Suprapubic skin (tissue), 4 donors: ENCODE measurements around the gene GTSE1. TPM values are rescaled to one million over a fixed set of nuclear protein-coding genes. Genes with fewer than 3 reads are reported as not detected.

Source experiments
- DNase-seq, 2 donors: peaks; one replicate each; pipeline ENCODE4 v3.0.0-alpha.2; 2019; ENCODE audit warnings: low spot score in 2 of 2
- H3K27ac ChIP-seq: fragments of 200-600 bp; sonication (generic); one replicate; pipeline ENCODE4 v1.5.1; 2019
- H3K27me3 ChIP-seq: fragments of 200-600 bp; sonication (generic); one replicate; pipeline ENCODE4 v1.5.1; 2019
- H3K36me3 ChIP-seq: fragments of 200-600 bp; sonication (generic); one replicate; pipeline ENCODE4 v1.5.1; 2019
- H3K4me1 ChIP-seq: fragments of 200-600 bp; sonication (generic); one replicate; pipeline ENCODE4 v1.5.1; 2019
- H3K4me3 ChIP-seq: fragments of 200-600 bp; sonication (generic); one replicate; pipeline ENCODE4 v1.5.1; 2019; ENCODE audit warnings: mild to moderate bottlenecking
- H3K9me3 ChIP-seq: fragments of 200-600 bp; sonication (generic); one replicate; pipeline ENCODE4 v1.5.1; 2019
- EP300 ChIP-seq: sonication (generic); formaldehyde crosslinking; IDR thresholded peaks from one replicate; pipeline ENCODE4 v1.6.1; 2017; ENCODE audit warnings: antibody characterized with exemption
- POLR2A ChIP-seq, 2 donors: fragments of 450-650 bp; IDR thresholded peaks; one replicate each; pipeline ENCODE4 v1.6.1; 2017; ENCODE audit warnings: antibody characterized with exemption in 2 of 2, mild to moderate bottlenecking in 2 of 2, moderate library complexity in 2 of 2
- POLR2AphosphoS5 ChIP-seq, 3 donors: sonication (generic); formaldehyde crosslinking; IDR thresholded peaks; one replicate each; pipeline ENCODE4 v1.6.1; 2017; ENCODE audit warnings: antibody characterized with exemption in 3 of 3
- WGBS: methylation state at CpG from one replicate; pipeline ENCODE4 v1.1.5; 2018; 5-methylcytosine and 5-hydroxymethylcytosine counted together
- total RNA-seq, 4 donors: library from RNA; depleted of rRNA; stranded (reverse); fragments of >200 nt; gene quantifications; one replicate each; pipeline ENCODE4 v1.1.0, GENCODE V29; 2016
- TF ChIP-seq, protein P1 (sequence below), 2 donors: fragments of 200-600 bp in 1 of 2; fragments of 450-650 bp in 1 of 2; sonication (generic) in 1 of 2; IDR thresholded peaks; one replicate each; pipeline ENCODE4 v1.5.1; 2016 to 2019; ENCODE audit warnings: antibody characterized with exemption in 2 of 2, mild to moderate bottlenecking in 1 of 2, moderate library complexity in 1 of 2

Gene GTSE1
- total RNA-seq, 4 donors from 2014 or later: 0.76 to 2.2 (median 1.8) TPM

DNA sequence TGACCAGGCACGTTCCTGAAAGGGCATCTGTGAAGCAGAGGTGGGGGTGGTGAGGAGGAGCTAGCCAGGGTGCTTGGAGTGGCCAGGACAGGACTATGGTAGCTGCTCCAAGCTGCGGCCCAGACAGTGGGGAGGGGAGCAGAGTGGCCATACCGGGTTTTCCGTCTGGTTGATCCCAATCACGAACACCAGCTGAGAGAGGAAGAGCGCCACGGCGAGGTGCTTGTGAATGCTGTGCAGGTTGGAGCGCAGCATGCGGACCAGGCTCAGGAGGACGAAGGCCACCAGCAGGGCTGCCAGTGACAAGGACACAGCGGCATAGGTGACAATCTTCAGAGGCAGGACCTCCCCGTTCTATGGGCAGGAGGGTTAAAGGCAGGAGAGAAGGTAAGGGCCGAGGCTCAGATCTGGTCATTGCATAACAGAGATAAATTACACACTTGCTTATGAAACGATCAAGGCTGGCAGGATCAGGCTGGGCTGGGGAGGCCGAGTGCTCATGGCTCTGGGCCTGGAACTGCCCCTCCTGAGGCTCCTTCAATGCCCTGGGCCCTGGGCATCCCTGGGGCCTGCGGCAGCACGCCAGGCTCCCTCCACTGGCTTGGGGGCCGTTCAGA, 80.3 kb downstream of the GTSE1 start:
- no peak overlapping the region for H3K4me3 ChIP-seq
- peaks cover 21% of the 10 kb centered on the region for H3K4me1 ChIP-seq
- H3K36me3 ChIP-seq: peaks cover 24% of the 10 kb centered on the region

DNA sequence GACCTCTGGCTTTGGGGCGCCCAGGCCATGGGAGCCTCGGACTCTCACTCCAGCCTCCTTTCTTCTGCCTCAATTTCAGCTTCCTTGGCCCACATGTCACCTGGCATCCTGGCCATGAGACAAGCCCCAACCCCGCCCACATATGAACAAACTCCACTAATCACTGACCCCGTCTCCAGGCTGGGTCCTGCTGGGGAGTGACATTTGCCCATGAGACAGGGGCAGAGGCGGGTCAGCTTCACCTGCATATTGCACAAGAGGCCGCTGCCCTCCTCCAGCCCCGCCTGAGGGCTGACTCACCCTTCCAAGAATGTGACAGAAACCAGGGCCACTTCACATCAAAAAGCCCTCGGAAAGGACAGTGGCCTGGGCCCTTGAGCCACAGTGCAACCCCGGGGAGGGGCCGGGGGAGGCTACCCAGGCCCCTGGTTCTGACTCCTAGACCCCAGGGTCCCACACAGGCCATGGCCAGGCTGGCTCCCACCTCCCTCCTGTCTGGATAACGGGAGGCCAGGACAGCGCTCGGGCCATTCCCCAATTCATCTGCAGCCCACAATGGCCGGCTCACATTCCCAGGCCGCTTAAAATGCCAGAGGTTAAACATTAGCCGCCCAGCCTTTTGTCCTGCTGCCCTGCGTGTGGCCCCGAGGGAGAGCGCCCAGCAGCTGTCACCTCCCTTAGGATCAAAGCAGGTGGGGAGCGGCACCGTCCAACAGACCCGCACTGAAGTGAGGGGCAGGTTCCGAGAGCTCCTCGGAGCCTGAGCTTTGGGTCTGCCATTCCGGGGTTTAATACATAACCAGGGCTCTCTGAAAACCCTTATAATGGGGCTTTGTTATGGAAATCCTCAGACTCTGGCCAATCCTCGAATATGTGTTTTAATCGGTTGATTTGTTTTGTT, 81.1 kb downstream of the GTSE1 start:
- no peak for DNase-seq
- 79% methylated on average over 13 of the region's 27 CpGs for WGBS
- TF ChIP-seq, protein P1, sequence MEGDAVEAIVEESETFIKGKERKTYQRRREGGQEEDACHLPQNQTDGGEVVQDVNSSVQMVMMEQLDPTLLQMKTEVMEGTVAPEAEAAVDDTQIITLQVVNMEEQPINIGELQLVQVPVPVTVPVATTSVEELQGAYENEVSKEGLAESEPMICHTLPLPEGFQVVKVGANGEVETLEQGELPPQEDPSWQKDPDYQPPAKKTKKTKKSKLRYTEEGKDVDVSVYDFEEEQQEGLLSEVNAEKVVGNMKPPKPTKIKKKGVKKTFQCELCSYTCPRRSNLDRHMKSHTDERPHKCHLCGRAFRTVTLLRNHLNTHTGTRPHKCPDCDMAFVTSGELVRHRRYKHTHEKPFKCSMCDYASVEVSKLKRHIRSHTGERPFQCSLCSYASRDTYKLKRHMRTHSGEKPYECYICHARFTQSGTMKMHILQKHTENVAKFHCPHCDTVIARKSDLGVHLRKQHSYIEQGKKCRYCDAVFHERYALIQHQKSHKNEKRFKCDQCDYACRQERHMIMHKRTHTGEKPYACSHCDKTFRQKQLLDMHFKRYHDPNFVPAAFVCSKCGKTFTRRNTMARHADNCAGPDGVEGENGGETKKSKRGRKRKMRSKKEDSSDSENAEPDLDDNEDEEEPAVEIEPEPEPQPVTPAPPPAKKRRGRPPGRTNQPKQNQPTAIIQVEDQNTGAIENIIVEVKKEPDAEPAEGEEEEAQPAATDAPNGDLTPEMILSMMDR (IDR thresholded peaks at IDR 0.05): no peak
- TF ChIP-seq EP300 (no peak), POLR2AphosphoS5 (IDR thresholded peaks at IDR 0.05) (no peak), POLR2A (IDR thresholded peaks at IDR 0.05) (no peak)
- Histone ChIP-seq H3K36me3 (peaks cover 26% of the 10 kb centered on the region), H3K9me3 (no peaks in the 10 kb centered on the region), H3K27ac (no peak overlapping the region), H3K4me1 (peaks cover 21% of the 10 kb centered on the region), H3K4me3 (no peak overlapping the region), H3K27me3 (peaks cover 3% of the 10 kb centered on the region)

More for the DNA sequence above, 80.3 kb downstream of the GTSE1 start:
- no peaks in the 10 kb centered on the region for H3K9me3 ChIP-seq
- no peak for DNase-seq
- 95% methylated on average over 17 of the region's 19 CpGs for WGBS
- TF ChIP-seq POLR2A (IDR thresholded peaks at IDR 0.05): no peak
- TF ChIP-seq POLR2AphosphoS5 (IDR thresholded peaks at IDR 0.05): no peak
- TF ChIP-seq EP300: no peak
- TF ChIP-seq, protein P1 (IDR thresholded peaks at IDR 0.05): no peak
- H3K27me3 ChIP-seq: peaks cover 3% of the 10 kb centered on the region
- H3K27ac ChIP-seq: no peak overlapping the region

DNA sequence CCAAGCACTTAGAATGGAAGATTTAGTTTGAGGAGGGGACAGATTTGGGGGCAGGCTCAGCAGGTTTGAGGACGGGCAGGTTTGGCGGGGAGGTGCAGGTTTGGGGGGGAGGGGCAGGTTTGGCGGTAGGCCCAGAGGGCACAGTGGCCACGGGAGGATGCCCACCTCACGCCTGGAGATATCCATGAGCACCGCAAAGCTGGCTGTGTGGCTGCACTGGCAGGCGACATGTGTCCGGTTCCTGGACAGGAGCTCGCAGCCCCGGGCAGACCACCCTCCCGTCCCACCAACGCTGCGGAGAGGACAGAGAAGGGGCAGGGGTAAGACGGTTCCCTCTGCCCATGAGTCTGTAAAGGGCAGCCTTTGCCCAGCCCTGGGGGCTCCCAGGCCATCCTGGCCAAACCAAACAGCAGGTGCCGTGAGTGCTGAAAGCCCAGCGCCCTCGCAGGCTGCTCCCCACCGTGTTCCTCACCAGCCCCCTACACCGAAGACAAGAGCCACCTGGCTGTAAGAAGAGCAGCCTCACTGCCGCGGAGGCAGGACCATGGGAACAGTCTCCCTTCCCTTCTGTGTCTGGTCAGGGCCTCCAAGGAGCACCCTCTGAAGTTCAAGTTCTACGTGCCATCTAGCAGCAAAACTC, 81.9 kb downstream of the GTSE1 start:
- peaks cover 3% of the 10 kb centered on the region for H3K27me3 ChIP-seq
- H3K4me1 ChIP-seq: peaks cover 14% of the 10 kb centered on the region
- DNase-seq: no peak
- peaks cover 28% of the 10 kb centered on the region for H3K36me3 ChIP-seq
- no peaks in the 10 kb centered on the region for H3K9me3 ChIP-seq
- 88% methylated on average over 22 of the region's 22 CpGs for WGBS
- H3K27ac ChIP-seq: no peak overlapping the region
- TF ChIP-seq POLR2A (IDR thresholded peaks at IDR 0.05) (no peak), POLR2AphosphoS5 (IDR thresholded peaks at IDR 0.05) (no peak), EP300 (no peak)
- TF ChIP-seq, protein P1 (IDR thresholded peaks at IDR 0.05): no peak
- H3K4me3 ChIP-seq: no peak overlapping the region

DNA sequence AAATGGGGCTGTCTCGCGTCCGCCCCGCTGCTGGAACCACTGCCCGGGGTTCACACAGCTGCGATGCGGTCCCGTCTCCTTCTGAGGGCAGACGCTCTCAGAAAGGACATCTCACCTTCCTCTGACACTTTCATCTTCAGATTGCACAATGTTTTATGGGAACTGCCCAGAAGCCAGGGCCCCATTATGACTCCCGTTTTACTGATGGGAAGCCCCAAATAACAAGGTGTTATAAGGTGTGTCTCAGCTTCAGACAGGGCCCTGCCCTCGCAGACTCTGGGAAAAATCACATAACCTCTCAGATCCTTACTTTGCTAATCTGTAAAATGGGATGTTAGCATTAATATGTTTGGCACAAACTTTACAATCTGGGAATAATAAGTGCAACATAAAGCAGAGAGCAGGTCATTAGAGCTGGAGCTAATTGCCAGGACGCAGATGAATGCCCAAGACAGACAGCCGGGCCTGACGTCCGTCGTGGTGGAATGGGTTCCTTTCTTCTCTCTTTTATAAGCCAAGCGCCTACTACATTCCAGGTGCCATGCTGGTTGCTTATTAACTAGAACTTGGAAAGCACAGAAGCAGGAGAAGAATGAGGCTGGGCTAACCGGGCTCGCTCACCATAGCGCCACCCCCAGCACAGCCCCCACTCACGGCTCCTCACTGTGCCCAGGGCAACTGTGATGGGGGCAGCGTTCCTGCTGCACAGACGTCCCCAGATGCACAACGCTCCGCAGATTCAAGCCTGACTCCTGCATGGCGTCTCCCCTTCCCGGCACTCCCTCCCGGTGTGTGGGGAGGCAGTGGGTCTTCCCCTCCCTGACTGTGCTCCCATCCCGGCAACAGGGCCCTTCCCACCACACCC, 82.6 kb downstream of the GTSE1 start:
- H3K36me3 ChIP-seq: peaks cover 28% of the 10 kb centered on the region
- no peak for TF ChIP-seq POLR2AphosphoS5 (IDR thresholded peaks at IDR 0.05)
- no peak for TF ChIP-seq EP300
- no peak for TF ChIP-seq POLR2A (IDR thresholded peaks at IDR 0.05)
- TF ChIP-seq, protein P1 (IDR thresholded peaks at IDR 0.05): no peak
- H3K9me3 ChIP-seq: no peaks in the 10 kb centered on the region
- peaks cover 3% of the 10 kb centered on the region for H3K27me3 ChIP-seq
- 83% methylated on average over 29 of the region's 29 CpGs for WGBS
- no peak for DNase-seq
- peaks cover 7% of the 10 kb centered on the region for H3K4me1 ChIP-seq
- H3K27ac ChIP-seq: no peak overlapping the region
- H3K4me3 ChIP-seq: no peak overlapping the region
